ENCODE results near the gene GAB2. TPM values are rescaled to one million over a fixed set of nuclear protein-coding genes. Genes with fewer than 3 reads are reported as not detected.
A peak's percentile ranks its signal among the peaks of the same experiment; 100 is the strongest.

The GAB2 gene
- total RNA-seq, 4 donors from 2014 or later = 13.4 to 28.4 (median 19.8) TPM

- TF ChIP-seq POLR2AphosphoS5 (IDR thresholded peaks at IDR 0.05) = no peak
- TF ChIP-seq POLR2A (IDR thresholded peaks at IDR 0.05) = no peak
- TF ChIP-seq, protein P1, sequence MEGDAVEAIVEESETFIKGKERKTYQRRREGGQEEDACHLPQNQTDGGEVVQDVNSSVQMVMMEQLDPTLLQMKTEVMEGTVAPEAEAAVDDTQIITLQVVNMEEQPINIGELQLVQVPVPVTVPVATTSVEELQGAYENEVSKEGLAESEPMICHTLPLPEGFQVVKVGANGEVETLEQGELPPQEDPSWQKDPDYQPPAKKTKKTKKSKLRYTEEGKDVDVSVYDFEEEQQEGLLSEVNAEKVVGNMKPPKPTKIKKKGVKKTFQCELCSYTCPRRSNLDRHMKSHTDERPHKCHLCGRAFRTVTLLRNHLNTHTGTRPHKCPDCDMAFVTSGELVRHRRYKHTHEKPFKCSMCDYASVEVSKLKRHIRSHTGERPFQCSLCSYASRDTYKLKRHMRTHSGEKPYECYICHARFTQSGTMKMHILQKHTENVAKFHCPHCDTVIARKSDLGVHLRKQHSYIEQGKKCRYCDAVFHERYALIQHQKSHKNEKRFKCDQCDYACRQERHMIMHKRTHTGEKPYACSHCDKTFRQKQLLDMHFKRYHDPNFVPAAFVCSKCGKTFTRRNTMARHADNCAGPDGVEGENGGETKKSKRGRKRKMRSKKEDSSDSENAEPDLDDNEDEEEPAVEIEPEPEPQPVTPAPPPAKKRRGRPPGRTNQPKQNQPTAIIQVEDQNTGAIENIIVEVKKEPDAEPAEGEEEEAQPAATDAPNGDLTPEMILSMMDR (IDR thresholded peaks at IDR 0.05) = no peak
- TF ChIP-seq EP300 (IDR thresholded peaks at IDR 0.05) = no peak
- no peak for DNase-seq (ENCODE audit: low spot score in 2 of 2)
- Histone ChIP-seq H3K27me3 (no peaks in the 10 kb centered on the region), H3K9me3 (peaks cover 8% of the 10 kb centered on the region), H3K36me3 (peaks cover 5% of the 10 kb centered on the region), H3K4me3 (no peak overlapping the region), H3K4me1 (peaks cover 6% of the 10 kb centered on the region), H3K27ac (peak overlapping the region; percentile 48)
- 70% methylated on average over 7 of the region's 7 CpGs for WGBS
These were observed 148.8 kb downstream of the GAB2 start for GRCh38 chr11:78268591-78269410.

- H3K36me3 ChIP-seq = no peaks in the 10 kb centered on the region
- no peaks in the 10 kb centered on the region for H3K27me3 ChIP-seq
- H3K9me3 ChIP-seq = no peaks in the 10 kb centered on the region
- no peak for DNase-seq (ENCODE audit: low spot score in 2 of 2)
- peaks cover 6% of the 10 kb centered on the region for H3K4me1 ChIP-seq
- H3K27ac ChIP-seq = no peak overlapping the region
- WGBS = 43% methylated on average over 3 of the region's 3 CpGs
- H3K4me3 ChIP-seq = no peak overlapping the region
- TF ChIP-seq POLR2A (IDR thresholded peaks at IDR 0.05) (no peak), POLR2AphosphoS5 (IDR thresholded peaks at IDR 0.05) (no peak), EP300 (IDR thresholded peaks at IDR 0.05) (no peak)
- TF ChIP-seq, protein P1 (IDR thresholded peaks at IDR 0.05) = no peak
These were observed 151.2 kb downstream of the GAB2 start for GRCh38 chr11:78266451-78266850.

DNA sequence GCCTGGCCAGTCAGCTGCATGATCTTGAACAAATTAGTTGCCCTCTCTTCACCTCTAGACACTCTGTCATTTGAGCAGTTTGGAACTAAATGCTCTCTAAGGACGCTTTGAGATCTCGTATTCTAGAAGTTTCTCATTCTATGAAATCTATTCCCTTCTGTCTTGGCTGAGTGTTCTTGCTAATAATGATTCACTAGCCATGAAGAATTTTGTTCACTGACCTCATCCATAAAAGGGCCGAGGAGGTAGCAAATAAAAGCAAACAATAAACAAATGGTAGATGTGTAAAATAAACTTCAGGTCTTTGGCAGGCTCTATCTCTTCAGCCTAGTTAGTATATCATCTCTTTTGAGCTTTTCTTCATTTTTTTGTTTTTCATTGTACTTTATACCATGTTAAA lies 152.3 kb downstream of the GAB2 start:
- H3K9me3 ChIP-seq = no peaks in the 10 kb centered on the region
- no peak for DNase-seq (ENCODE audit: low spot score in 2 of 2)
- H3K4me3 ChIP-seq = no peak overlapping the region
- no peak for TF ChIP-seq EP300 (IDR thresholded peaks at IDR 0.05)
- no peak for TF ChIP-seq POLR2AphosphoS5 (IDR thresholded peaks at IDR 0.05)
- no peak for TF ChIP-seq POLR2A (IDR thresholded peaks at IDR 0.05)
- TF ChIP-seq, protein P1 (IDR thresholded peaks at IDR 0.05) = no peak
- no peak overlapping the region for H3K27ac ChIP-seq
- peaks cover 6% of the 10 kb centered on the region for H3K4me1 ChIP-seq
- WGBS = 65% methylated on average over 3 of the region's 3 CpGs
- H3K27me3 ChIP-seq = no peaks in the 10 kb centered on the region
- H3K36me3 ChIP-seq = no peaks in the 10 kb centered on the region

GRCh38 chr11:78262691-78263090 lies 154.9 kb downstream of the GAB2 start:
- TF ChIP-seq, protein P1 (IDR thresholded peaks at IDR 0.05) = no peak
- no peak for TF ChIP-seq POLR2AphosphoS5 (IDR thresholded peaks at IDR 0.05)
- no peak for TF ChIP-seq EP300 (IDR thresholded peaks at IDR 0.05)
- TF ChIP-seq POLR2A (IDR thresholded peaks at IDR 0.05) = no peak
- Histone ChIP-seq H3K36me3 (no peaks in the 10 kb centered on the region), H3K27me3 (no peaks in the 10 kb centered on the region), H3K4me1 (no peaks in the 10 kb centered on the region), H3K27ac (no peak overlapping the region), H3K4me3 (no peak overlapping the region), H3K9me3 (no peaks in the 10 kb centered on the region)
- DNase-seq (ENCODE audit: low spot score in 2 of 2) = no peak

- H3K4me1 ChIP-seq = peaks cover under 1% of the 10 kb centered on the region
- no peaks in the 10 kb centered on the region for H3K9me3 ChIP-seq
- H3K36me3 ChIP-seq = no peaks in the 10 kb centered on the region
- no peak overlapping the region for H3K4me3 ChIP-seq
- no peak overlapping the region for H3K27ac ChIP-seq
- no peak for DNase-seq (ENCODE audit: low spot score in 2 of 2)
- WGBS = 71% methylated on average over 4 of the region's 5 CpGs
- no peak for TF ChIP-seq EP300 (IDR thresholded peaks at IDR 0.05)
- no peak for TF ChIP-seq POLR2AphosphoS5 (IDR thresholded peaks at IDR 0.05)
- no peak for TF ChIP-seq POLR2A (IDR thresholded peaks at IDR 0.05)
- TF ChIP-seq, protein P1 (IDR thresholded peaks at IDR 0.05) = no peak
- no peaks in the 10 kb centered on the region for H3K27me3 ChIP-seq
These were observed 155.4 kb downstream of the GAB2 start for GRCh38 chr11:78262238-78262637.

All from suprapubic skin (tissue), 4 donors.